Measurements from ENCODE around the gene BCOR. TPM values are rescaled to one million over a fixed set of nuclear protein-coding genes. Genes with fewer than 3 reads are reported as not detected.
A peak's percentile ranks its signal among the peaks of the same experiment; 100 is the strongest.

Gene BCOR
- total RNA-seq, 4 donors from 2014 or later = 23.8 to 37.5 (median 31.1) TPM

- TF ChIP-seq POLR2A (IDR thresholded peaks at IDR 0.05) (no peak), CTCF (IDR thresholded peaks at IDR 0.05) (no peak)
- 93 to 98% methylated on average over 9 of the region's 9 CpGs for WGBS, 2 donors
- no peak overlapping the region for H3K4me3 ChIP-seq (ENCODE audit: low read depth, poor library complexity, severe bottlenecking)
- DNase-seq (ENCODE audit: low spot score in 2 of 2) = no peak
- intact Hi-C loops (cut with DNase I; ENCODE audit: low total_unique reads) = no loop called here
Measured at GRCh38 chrX:40072246-40072645, 25.5 kb downstream of the BCOR start.

- intact Hi-C loops (cut with DNase I; ENCODE audit: low total_unique reads) = no loop called here
- 85 to 86% methylated on average over 4 of the region's 4 CpGs for WGBS, 2 donors
- H3K4me3 ChIP-seq (ENCODE audit: low read depth, poor library complexity, severe bottlenecking) = no peak overlapping the region
- no peak for TF ChIP-seq CTCF (IDR thresholded peaks at IDR 0.05)
- TF ChIP-seq POLR2A (IDR thresholded peaks at IDR 0.05) = no peak
- no peak for DNase-seq (ENCODE audit: low spot score in 2 of 2)
Measured at GRCh38 chrX:40068048-40068447, 29.7 kb downstream of the BCOR start.

- WGBS, 2 donors = 57 to 68% methylated on average over 3 of the region's 3 CpGs
- TF ChIP-seq POLR2A (IDR thresholded peaks at IDR 0.05) = no peak
- TF ChIP-seq CTCF (IDR thresholded peaks at IDR 0.05) = no peak
- DNase-seq (ENCODE audit: low spot score in 2 of 2) = no peak
- intact Hi-C loops (cut with DNase I; ENCODE audit: low total_unique reads) = no loop called here
- no peak overlapping the region for H3K4me3 ChIP-seq (ENCODE audit: low read depth, poor library complexity, severe bottlenecking)
Measured at GRCh38 chrX:40066700-40067099, 31.1 kb downstream of the BCOR start.

- TF ChIP-seq POLR2A (IDR thresholded peaks at IDR 0.05) = no peak
- no peak for TF ChIP-seq CTCF (IDR thresholded peaks at IDR 0.05)
- peak in 1 of 2 donors; percentile 64 for DNase-seq (ENCODE audit: low spot score in 2 of 2)
- no peak overlapping the region for H3K4me3 ChIP-seq (ENCODE audit: low read depth, poor library complexity, severe bottlenecking)
- WGBS, 2 donors = 81 to 86% methylated on average over 16 of the region's 16 CpGs
- intact Hi-C loops (cut with DNase I; ENCODE audit: low total_unique reads) = no loop called here
Measured at GRCh38 chrX:40065296-40066046, 32.3 kb downstream of the BCOR start.

GRCh38 chrX:40064055-40064597 lies 33.6 kb downstream of the BCOR start:
- no peak overlapping the region for H3K4me3 ChIP-seq (ENCODE audit: low read depth, poor library complexity, severe bottlenecking)
- 83% methylated on average over 25 of the region's 25 CpGs; no CpG with 5 or more reads in 1 of the 2 donors for WGBS, 2 donors
- no peak for TF ChIP-seq POLR2A (IDR thresholded peaks at IDR 0.05)
- TF ChIP-seq CTCF (IDR thresholded peaks at IDR 0.05) = no peak
- intact Hi-C loops (cut with DNase I; ENCODE audit: low total_unique reads) = no loop called here
- peak in 1 of 2 donors; percentile 70 for DNase-seq (ENCODE audit: low spot score in 2 of 2)
